MCF 10A (cell line): ENCODE results near the gene GRID1. TPM values are rescaled to one million over a fixed set of nuclear protein-coding genes. Genes with fewer than 3 reads are reported as not detected.

Source experiments
- BruUV-seq: library from RNA; stranded (reverse); fragments of 400-500 nt; replicated peaks from 2 replicates; lab custom pipeline; 2021; lab: Mats Ljungman, UMichigan
- CTCF ChIA-PET: fragments of 300-600 bp; sonication (Branson Sonifier 250); formaldehyde crosslinking; extraction: SDS; loops from one replicate; lab custom pipeline; 2021; ENCODE audit warnings: antibody characterized with exemption, inconsistent platforms; lab: Yijun Ruan, JAX
- POLR2A ChIA-PET: fragments of 300-600, 350-650 bp; sonication (Branson Sonifier 250); formaldehyde crosslinking; extraction: SDS; loops from one replicate; lab custom pipeline; 2020; ENCODE audit warnings: antibody characterized with exemption, inconsistent platforms; lab: Yijun Ruan, JAX
- DNase-seq: peaks from one replicate; pipeline ENCODE4 v3.0.0-alpha.2; 2018; ENCODE audit not compliant: unreplicated experiment
- H3K27ac Mint-ChIP-seq: one replicate; pipeline ENCODE4 v1.8.0; 2022; ENCODE audit warnings: mild to moderate bottlenecking, low read depth, mixed read lengths; ENCODE audit not compliant: unreplicated experiment
- H3K27me3 Mint-ChIP-seq: one replicate; pipeline ENCODE4 v1.8.0; 2022; ENCODE audit warnings: mixed read lengths; ENCODE audit not compliant: insufficient read depth, unreplicated experiment
- H3K36me3 Mint-ChIP-seq: one replicate; pipeline ENCODE4 v1.8.0; 2022; ENCODE audit warnings: mild to moderate bottlenecking, moderate library complexity, mixed read lengths; ENCODE audit not compliant: insufficient read depth, unreplicated experiment
- H3K4me1 Mint-ChIP-seq: one replicate; pipeline ENCODE4 v1.8.0; 2022; ENCODE audit warnings: mixed read lengths; ENCODE audit not compliant: insufficient read depth, unreplicated experiment
- H3K4me3 Mint-ChIP-seq: one replicate; pipeline ENCODE4 v1.8.0; 2022; ENCODE audit warnings: mild to moderate bottlenecking, moderate library complexity, mixed read lengths; ENCODE audit not compliant: unreplicated experiment
- H3K9me3 Mint-ChIP-seq: one replicate; pipeline ENCODE4 v1.8.0; 2022; ENCODE audit warnings: mixed read lengths; ENCODE audit not compliant: unreplicated experiment
- CTCF ChIP-seq: fragments of 200-600 bp; IDR thresholded peaks from one replicate; pipeline ENCODE4 v1.8.0; 2022; ENCODE audit warnings: antibody characterized with exemption, mild to moderate bottlenecking; ENCODE audit not compliant: unreplicated experiment
- intact Hi-C: fragments of 100-400 bp; cut with micrococcal nuclease; formaldehyde crosslinking; loops from 2 replicates; pipeline ENCODE4 v1.14.1; 2022
- total RNA-seq: library from RNA; stranded (reverse); gene quantifications from 2 replicates; pipeline ENCODE4 v1.2.3, GENCODE V29; 2022

The GRID1 gene
- total RNA-seq, 1 experiment from 2014 or later: not detected

GRCh38 chr10:85924382-85925102, 442.1 kb downstream of the GRID1 start:
- intact Hi-C loops: no loop called here
- CTCF ChIA-PET: interaction anchor here (0.7 kb wide), 1 partner anchor 387 kb away, joined by 3 read pairs; no protein-coding TSS in a partner anchor
- Mint-ChIP-seq H3K4me1 (peaks cover 6% of the 10 kb centered on the region), H3K4me3 (no peak overlapping the region), H3K36me3 (no peaks in the 10 kb centered on the region), H3K27me3 (no peaks in the 10 kb centered on the region), H3K9me3 (no peaks in the 10 kb centered on the region), H3K27ac (no peak overlapping the region)
- no peak for TF ChIP-seq CTCF
- BruUV-seq: no TSS peak
- POLR2A ChIA-PET: no interaction called here
- no peak for DNase-seq

GRCh38 chr10:85922356-85923129, 444.1 kb downstream of the GRID1 start:
- POLR2A ChIA-PET: no interaction called here
- Mint-ChIP-seq H3K4me1 (no peaks in the 10 kb centered on the region), H3K27me3 (no peaks in the 10 kb centered on the region), H3K36me3 (no peaks in the 10 kb centered on the region), H3K27ac (no peak overlapping the region), H3K9me3 (no peaks in the 10 kb centered on the region), H3K4me3 (no peak overlapping the region)
- TF ChIP-seq CTCF: no peak
- CTCF ChIA-PET: interaction anchor here (0.7 kb wide), 1 partner anchor 186 kb away, joined by 3 read pairs; no protein-coding TSS in a partner anchor
- no TSS peak for BruUV-seq
- intact Hi-C loops: no loop called here
- no peak for DNase-seq

- POLR2A ChIA-PET: no interaction called here
- no peak for TF ChIP-seq CTCF
- no peaks in the 10 kb centered on the region for H3K9me3 Mint-ChIP-seq
- CTCF ChIA-PET: no interaction called here
- BruUV-seq: no TSS peak
- intact Hi-C loops: no loop called here
- H3K4me1 Mint-ChIP-seq: no peaks in the 10 kb centered on the region
- no peaks in the 10 kb centered on the region for H3K36me3 Mint-ChIP-seq
- no peaks in the 10 kb centered on the region for H3K27me3 Mint-ChIP-seq
- no peak overlapping the region for H3K27ac Mint-ChIP-seq
- no peak overlapping the region for H3K4me3 Mint-ChIP-seq
- DNase-seq: no peak
Observed at GRCh38 chr10:85921789-85922188, 444.8 kb downstream of the GRID1 start.

- no TSS peak for BruUV-seq
Observed at GRCh38 chr10:85920311-85920710, 446.3 kb downstream of the GRID1 start.

More at GRCh38 chr10:85920311-85920710, 446.3 kb downstream of the GRID1 start:
- no peaks in the 10 kb centered on the region for H3K9me3 Mint-ChIP-seq
- ChIA-PET CTCF (interaction anchor here (0.5 to 0.6 kb wide), 2 partner anchors 468 to 648 kb away, joined by 3 read pairs; no protein-coding TSS in a partner anchor), POLR2A (no interaction called here)
- TF ChIP-seq CTCF: no peak
- intact Hi-C loops: no loop called here
- no peak overlapping the region for H3K27ac Mint-ChIP-seq
- no peaks in the 10 kb centered on the region for H3K27me3 Mint-ChIP-seq
- H3K4me3 Mint-ChIP-seq: no peak overlapping the region
- no peaks in the 10 kb centered on the region for H3K36me3 Mint-ChIP-seq
- no peaks in the 10 kb centered on the region for H3K4me1 Mint-ChIP-seq
- DNase-seq: no peak
